Measurements from ENCODE around the gene ANOS1.
A peak's percentile ranks its signal among the peaks of the same experiment; 100 is the strongest.
"Not testable (repeated sequence)": the region's sequence is repeated elsewhere in the genome, so short reads cannot be mapped to it uniquely, and the experiment has no call there.

Gene ANOS1, protein sequence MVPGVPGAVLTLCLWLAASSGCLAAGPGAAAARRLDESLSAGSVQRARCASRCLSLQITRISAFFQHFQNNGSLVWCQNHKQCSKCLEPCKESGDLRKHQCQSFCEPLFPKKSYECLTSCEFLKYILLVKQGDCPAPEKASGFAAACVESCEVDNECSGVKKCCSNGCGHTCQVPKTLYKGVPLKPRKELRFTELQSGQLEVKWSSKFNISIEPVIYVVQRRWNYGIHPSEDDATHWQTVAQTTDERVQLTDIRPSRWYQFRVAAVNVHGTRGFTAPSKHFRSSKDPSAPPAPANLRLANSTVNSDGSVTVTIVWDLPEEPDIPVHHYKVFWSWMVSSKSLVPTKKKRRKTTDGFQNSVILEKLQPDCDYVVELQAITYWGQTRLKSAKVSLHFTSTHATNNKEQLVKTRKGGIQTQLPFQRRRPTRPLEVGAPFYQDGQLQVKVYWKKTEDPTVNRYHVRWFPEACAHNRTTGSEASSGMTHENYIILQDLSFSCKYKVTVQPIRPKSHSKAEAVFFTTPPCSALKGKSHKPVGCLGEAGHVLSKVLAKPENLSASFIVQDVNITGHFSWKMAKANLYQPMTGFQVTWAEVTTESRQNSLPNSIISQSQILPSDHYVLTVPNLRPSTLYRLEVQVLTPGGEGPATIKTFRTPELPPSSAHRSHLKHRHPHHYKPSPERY

DNA sequence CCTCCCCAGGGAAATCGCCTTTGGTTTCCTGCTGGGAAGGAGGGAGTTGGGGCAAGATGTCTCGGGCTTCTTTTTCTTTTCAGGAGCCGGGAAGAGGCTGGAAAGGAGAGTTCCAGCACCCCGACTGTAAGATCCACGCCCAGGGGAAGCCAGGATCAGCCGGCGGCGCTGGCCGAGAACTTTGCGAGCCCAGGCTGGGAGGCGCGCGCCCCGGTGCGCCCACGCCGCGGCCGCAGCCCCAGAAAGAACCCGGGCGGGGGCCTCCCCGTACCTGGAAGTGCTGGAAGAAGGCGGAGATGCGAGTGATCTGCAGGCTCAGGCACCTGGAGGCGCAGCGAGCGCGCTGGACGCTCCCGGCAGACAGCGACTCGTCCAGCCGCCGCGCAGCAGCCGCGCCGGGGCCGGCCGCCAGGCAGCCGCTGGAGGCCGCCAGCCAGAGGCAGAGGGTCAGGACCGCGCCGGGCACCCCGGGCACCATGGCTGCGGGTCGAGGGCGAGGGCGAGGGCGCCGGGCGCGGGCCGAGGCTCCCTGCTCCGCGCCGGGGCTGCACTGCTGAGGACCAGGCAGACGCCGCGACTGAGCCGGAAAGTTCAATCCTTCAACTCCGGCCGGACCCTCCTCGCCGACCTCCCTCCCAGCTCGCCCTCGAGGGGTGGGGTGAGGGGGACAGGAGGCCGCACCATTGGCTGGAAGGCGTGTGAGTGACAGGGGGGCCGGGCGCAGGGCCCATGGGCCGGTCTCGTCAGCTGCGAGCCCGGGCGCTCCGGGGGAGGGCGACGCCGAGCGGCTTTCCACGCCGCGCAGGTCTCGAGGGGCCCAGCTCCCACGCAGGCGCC, at the start of gene ANOS1:
Gene ANOS1 (minus strand): TSS at position 579 of the 837 bp plus-strand sequence. CDS start 101 bp downstream, at position 478.
- no peak for DNase-seq

GRCh38 chrX:8773117-8773516, 41.2 kb upstream of the ANOS1 start:
- DNase-seq, result no peak

DNA sequence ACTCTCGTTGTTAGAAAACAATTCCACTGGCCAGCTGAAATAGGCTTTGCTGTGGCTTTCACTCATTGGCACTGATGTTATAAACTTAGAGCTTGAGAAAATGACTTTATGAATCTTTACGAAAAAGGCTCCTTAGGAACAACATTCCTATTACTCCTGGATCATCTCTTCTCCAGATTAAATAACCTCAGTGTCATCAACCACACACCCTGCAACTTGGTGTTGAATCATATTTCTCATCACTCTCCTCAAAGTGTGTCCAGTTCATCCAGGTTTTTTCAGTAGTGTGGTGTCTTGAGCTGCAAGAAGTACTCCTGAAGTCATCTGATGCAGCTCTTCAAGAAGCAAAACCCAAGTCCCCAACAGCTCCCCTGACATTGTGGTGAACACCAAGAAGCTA, 28.1 kb upstream of the ANOS1 start:
- DNase-seq, result no peak

- DNase-seq, result not testable (repeated sequence)
Measured at GRCh38 chrX:8758706-8759105, 26.8 kb upstream of the ANOS1 start.

DNA sequence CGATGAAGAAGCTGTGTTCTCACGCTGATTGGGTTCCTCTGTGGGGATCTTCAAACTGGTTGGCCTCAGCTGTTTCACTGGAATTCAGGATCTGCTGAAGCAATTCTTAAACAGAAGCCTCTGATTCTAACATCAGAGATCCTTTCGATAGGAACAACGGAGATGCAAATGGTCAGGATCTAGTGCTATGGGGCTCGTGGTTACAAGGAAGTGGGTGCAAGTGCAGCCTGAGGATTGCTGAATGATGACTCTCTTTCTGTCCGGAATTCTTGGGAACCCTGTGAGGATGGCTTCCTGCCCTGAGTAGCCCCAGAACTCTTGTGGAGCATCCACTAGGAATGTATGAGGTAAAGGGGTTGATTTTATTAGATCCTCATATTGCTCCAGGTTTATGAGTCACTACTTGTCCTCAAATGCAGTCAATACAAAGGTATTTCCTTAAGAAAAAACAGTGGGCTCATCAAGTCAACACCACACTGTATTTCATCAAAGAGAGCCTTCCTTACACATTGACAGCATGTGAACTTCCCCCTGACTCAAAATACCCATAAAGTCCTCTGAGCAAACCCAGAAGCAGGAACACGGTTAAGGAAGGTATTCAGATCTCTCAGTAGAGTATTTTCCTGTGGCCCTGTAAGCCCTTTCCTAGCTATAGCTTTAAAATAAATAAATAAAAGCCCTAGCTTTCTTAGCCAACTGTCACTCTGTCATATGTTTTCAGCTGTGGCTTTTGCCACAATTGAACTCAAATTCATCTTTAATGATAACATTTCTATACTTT, 25.9 kb upstream of the ANOS1 start:
- not testable (repeated sequence) for DNase-seq

GRCh38 chrX:8755813-8756212, 23.9 kb upstream of the ANOS1 start:
- DNase-seq, result no peak

DNA sequence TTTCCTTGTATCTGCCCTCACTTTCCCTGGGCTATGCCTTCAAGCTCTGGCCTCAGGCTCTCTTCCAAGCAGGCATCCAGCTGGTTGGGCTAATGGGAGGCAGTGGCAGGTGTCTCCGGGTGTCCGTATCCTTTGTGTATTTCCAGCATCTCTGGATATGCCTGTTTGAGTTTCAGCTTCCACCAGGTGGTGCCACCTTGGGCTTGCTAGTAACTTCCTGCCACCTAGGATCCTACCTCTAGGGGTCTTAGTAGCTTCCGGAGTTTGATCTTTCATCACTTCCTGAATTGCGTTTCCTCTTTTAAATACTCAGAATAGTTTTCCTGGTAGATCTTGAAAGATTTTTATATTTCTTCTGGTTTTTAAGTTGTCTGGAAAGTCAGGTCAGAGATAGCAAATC, 23.2 kb upstream of the ANOS1 start:
- DNase-seq, result peak; percentile 45

DNA sequence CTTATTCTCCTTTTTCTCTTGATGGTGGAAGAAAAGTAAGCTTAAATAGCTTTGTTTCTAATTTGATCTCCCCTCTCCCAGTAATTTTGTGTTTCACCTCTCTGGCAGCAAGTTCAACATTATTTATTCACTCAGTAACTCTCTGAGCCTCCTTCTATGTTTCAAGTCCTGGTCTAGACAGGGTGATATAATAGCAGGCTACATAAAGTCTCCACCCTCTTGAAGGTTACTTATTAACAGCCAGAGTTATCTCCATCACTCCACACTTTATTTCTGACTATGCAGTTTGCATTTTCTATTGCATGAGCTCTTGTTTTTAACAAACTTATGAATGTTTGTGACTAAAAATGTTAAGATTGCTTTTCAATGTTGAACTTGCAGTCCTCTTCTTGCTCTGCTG, 17.8 kb upstream of the ANOS1 start:
- no peak for DNase-seq

- no peak for DNase-seq
Measured at GRCh38 chrX:8748855-8749254, 16.9 kb upstream of the ANOS1 start.

GRCh38 chrX:8743126-8743732, 11.3 kb upstream of the ANOS1 start:
- DNase-seq, result peak; percentile 19

- no peak for DNase-seq
Measured at GRCh38 chrX:8741981-8742380, 10.0 kb upstream of the ANOS1 start.

GRCh38 chrX:8738588-8739189, 6.8 kb upstream of the ANOS1 start:
- DNase-seq, result peak; percentile 20

DNA sequence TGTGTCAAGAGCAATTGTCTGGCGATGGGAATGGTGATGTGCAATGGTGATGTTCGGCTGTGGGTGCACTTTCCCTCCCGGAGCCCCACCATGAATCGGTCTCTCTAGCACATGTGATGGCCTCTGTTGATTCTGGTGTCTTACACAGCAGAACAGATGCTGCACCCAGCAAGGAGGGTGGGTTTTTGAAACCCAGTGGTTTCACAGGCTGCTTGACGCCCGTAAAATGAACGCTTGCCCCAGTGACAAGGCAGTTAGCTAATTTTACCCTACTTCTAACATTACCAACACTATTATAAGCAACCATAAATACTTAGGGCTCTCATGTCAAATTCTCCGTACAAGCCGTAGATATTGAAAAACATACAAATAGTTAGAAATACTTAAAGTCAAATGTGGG, 5.9 kb upstream of the ANOS1 start:
- DNase-seq, result no peak

GRCh38 chrX:8730812-8731558, 952 bp downstream of the ANOS1 start:
- no peak for DNase-seq

- no peak for DNase-seq
Measured at GRCh38 chrX:8729811-8730210, 2.1 kb downstream of the ANOS1 start.

DNA sequence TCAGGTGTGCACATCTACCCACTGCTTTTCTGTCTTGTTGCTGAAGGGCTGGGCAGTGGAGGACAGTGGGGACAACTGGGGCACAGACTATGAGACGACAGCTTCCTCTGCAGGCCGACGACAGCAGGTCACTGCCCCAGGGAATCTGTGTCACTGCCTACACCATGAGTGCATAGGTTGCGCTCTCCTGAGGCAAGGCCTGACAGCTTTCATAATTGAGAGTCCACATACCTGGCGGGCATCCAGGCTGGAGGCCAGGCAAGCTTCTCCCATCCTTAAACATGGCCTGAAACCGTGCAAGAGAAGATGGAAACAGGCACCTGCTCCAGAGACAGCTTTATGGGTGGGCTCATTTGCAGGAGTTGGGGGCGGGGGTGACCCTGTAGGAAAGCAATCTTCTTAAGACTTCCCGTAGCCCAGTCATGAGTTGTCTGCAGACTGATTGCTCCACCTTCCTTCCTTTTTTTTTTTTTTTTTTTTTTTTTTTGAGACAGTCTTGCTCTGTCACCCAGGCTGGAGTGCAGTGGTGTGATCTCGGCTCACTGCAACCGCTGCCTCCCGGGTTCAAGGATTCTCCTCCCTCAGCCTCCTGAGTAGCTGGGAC, 2.9 kb downstream of the ANOS1 start:
- peak; percentile 19 for DNase-seq

- no peak for DNase-seq
Measured at GRCh38 chrX:8726031-8726652, 5.8 kb downstream of the ANOS1 start.

DNA sequence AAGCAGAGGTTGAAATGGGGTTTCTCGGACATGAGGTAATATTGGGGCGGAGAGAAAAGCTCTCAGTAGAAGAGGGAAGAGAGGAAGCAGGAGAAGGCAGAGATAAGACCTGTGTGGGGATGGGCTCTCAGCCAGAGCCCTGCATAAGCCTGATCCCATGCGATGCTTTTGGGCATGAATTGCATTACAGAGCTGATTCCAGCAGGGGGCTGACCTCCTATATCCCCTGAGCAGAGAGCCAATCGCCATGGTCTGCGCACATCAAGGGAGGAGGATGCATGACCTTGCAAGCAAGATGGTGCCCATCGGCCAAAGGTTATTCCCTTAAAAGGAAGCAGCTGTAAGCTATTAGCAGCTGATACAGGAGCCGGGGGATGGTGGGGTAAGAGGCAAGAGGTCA, 7.6 kb downstream of the ANOS1 start:
- DNase-seq, result no peak

DNA sequence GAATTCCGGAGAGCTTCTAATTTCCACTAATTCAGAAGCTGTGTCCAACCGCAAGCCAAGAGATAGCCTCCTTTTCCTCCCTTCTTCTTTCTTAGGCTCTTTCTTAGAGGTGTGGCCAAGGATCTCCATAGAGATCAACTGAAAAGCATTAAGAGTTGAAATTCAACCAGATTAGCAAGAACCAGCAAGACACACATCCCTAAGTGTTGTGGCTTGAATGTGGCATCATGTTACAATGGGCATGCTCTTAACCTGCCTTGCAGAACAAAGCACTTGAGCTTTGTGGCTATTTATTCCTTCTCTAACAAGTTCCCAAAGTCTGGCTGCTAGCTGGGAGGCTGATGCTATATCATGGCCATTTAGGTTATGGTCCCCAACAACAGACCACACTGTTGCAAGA, 10.4 kb downstream of the ANOS1 start:
- no peak for DNase-seq

DNA sequence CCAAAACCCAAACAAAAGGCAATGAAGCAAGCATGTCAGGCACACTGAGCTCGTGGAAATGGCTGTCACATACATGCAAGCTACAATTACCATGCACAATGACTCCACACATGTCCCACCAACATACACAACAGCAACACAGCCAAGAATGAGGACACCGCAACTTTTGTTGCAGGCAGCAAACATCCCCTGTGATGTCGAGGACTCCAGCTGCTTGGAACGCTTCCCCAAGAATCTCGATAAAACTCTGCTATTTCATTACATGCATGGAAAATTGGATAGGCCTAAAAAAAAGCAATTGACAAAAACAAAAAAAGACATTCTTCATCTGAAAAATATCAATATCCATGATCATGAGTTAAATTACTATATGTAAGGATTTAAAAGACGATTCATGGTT, 11.8 kb downstream of the ANOS1 start:
- DNase-seq, result no peak
